Renal cortical epithelial cell (primary cell): Measurements from ENCODE around the gene ALG1. TPM values are rescaled to one million over a fixed set of nuclear protein-coding genes. Genes with fewer than 3 reads are reported as not detected.
"Not testable (repeated sequence)": the region's sequence is repeated elsewhere in the genome, so short reads cannot be mapped to it uniquely, and the experiment has no call there.

Source experiments
- DNase-seq: peaks from one replicate; pipeline ENCODE4 v3.0.0-alpha.2; 2011; ENCODE audit warnings: low read depth
- total RNA-seq: library from RNA; depleted of rRNA; stranded (reverse); fragments of >200 nt; gene quantifications from 2 replicates; pipeline ENCODE4 v1.2.3, GENCODE V29; 2014

ALG1 gene
- total RNA-seq, 1 donor from 2014 or later = 20.8 TPM

GRCh38 chr16:5098221-5099159, 26.8 kb downstream of the ALG1 start:
- DNase-seq = peak; percentile 41

DNA sequence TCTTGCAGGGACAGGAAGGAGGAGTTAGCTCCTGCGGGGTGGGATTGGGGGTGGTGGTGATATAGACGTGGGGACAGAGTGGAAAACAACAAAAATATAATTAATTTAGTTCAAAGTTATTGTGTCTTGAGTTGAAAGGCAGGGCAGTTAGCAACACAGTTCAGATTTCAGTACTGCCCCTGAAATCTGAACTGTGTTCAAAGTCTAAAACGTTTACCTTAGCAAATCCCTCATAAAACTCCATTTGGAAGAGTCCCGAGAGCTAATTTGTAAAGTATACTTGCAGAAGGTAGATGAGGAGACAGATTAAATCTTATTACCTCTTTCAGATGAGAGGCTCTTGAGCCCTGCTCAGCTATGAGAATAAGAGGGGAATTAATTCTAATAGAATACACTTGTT, 27.5 kb downstream of the ALG1 start:
- DNase-seq = not testable (repeated sequence)

DNA sequence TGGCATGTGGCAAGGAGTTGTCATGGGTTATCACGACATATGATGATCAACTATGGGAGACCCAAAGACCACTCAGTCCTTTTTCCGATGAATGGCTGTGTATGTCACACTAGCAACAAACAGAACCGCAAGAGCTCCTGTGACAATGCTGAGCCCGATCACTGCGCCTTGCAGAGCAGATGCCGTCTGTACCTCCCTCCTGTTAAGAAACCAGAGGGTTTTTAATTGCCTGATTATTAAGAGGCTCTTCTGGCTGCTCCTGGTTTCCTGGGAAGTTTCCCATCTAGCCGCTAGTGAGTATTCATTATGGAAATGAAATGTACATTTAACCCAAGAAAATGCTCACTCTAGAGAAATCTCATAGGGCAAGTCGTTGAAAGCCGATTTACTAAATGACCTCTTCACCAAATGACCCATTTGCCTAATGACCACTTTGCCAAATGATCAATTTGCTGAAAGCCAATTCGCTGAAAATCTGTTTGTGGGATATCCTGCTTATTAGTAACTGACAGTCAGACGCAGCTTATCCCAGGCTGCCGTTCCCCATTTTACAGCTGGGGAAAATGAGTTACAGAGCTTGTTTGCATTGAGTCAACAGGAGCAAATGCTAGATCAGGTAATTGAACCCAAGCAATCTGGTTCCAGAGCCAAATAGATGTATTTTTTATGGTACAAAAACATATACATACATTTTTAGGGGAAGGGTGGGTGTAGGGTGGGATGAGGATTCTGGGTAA, 31.8 kb downstream of the ALG1 start:
- DNase-seq = not testable (repeated sequence)

DNA sequence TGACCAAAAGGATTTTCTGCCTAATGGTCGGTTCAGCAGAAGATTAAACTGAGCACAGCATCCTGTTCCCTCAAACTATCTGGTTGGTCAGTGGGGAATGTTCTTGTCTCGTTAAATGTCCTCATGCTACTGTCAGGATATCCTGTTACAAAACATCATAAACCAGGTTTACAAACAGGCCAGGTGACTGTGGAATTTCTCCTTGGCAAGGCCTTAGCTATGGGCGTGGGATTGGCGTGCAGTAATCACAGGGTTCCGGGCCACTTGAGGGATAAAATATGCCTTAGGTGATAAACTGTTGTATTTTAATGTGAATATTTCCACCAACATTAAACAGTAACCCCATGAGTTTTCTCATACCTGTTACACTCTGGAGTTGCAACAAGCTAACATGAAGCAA, 33.4 kb downstream of the ALG1 start:
- peak; percentile 34 for DNase-seq

DNA sequence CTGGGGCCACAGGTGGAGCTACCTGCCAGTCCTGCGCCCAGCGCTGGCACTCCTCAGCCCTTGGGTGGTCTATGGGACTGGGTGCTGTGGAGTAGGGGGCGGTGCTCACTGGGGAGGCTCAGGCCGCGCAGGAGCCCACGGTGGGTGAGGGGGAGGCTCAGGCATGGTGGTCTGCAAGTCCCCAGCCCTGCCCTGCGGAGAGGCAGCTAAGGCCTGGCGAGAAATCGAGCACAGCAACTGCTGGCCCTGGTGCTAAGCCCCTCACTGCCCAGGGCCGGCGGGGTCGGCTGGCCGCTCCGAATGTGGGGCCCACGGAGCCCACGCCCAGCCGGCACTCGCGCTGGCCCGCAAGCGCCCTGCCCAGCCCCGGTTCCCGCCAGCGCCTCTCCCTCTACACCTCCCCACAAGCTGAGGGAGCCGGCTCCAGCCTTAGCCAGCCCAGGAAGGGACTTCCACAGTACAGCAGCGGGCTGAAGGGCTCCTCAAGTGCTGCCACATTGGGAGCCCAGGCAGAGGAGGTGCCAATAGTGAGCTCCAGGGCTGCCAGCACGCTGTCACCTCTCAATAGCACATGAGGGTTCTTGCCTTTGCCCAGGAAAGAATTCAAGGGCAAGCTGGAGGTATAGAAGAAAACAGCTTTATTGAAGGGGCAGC, 37.0 kb downstream of the ALG1 start:
- no peak for DNase-seq

DNA sequence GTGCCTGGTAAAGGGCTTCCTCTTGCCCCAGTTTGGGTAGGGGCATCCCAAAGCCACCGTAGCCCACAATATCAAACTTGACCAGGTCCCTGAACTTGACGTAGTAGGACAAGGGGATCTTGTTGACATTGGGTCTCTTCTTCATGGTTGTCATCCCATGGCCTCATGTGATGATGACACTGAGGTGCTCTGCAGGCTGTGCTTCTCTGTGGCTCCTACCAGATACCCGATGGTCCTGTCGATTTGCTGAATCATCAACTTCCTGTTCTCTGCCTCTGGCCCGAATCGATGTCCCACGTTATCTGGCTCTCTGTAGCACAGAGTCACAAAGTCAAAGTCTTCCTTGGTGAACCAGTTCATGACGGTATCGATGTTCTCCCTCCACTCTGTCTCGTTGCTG, 39.3 kb downstream of the ALG1 start:
- not testable (repeated sequence) for DNase-seq

- not testable (repeated sequence) for DNase-seq
Observed at GRCh38 chr16:5116780-5117295, 45.2 kb downstream of the ALG1 start.

GRCh38 chr16:5117300-5118087, 45.9 kb downstream of the ALG1 start:
- DNase-seq = not testable (repeated sequence)

DNA sequence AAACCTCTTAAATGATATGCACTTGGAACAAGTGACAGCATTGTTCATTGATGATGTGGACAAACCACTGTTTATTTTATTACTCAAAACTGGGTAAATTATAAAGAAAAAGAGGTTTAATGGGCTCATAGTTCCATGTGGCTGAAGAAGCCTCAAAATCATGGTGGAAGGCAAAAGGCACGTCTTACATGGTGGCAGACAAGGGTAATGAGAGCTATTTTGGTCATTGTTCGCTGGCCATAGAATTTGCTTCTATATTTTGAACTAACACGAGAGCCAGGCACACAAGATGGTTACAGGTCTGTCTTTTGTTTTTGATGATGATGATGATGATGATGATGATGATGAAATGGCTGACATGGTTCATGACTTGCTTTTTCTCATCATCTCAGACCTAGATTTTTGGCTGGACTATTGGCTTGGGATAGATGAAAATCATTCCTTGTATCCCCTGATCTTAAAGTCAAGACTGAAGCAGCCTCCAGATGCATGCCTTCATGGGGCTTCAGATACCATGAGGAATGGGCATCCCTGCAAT, 59.9 kb downstream of the ALG1 start:
- not testable (repeated sequence) for DNase-seq

DNA sequence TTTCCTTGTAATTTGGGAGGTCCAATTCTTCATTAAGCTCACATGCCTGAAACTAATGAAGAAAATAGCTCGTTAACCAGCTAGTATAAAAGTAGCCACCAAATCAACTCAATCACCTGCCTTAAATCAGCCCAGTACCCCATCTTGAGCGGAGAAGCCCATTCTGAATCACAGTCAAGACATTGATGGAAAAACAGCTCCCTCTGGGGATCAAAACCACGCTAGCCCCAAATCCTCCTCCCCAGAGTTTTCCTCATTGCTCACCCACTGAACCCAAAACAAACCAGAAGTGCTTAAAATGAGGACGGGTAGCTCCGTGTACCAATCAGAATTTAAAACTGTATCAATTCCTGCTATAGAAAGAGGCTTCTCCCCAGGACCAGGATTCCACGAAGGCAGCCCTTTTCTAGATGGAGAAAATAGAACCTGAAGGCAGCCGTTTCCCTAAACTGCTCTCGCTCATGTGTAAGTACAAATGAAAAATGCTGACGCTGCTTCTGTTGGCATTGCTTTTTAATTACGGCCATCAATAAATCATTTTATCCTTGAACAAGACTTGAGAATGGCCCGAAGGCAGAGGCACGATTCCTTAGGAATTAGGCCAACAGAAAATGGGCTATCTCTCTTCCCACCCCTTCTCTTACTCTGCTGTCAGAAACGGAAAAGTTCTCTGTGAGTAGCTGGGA, 61.4 kb downstream of the ALG1 start:
- not testable (repeated sequence) for DNase-seq

- DNase-seq = not testable (repeated sequence)
Observed at GRCh38 chr16:5134739-5135452, 63.3 kb downstream of the ALG1 start.

Other genes starting within 250 kb of the ALG1 start
- gene GLYR1, start 224.6 kb upstream of the ALG1 start, total RNA-seq = 57.1 and 106 TPM in 2 replicates
- 18.2 and 33.1 TPM in 2 replicates for gene UBN1, start 224.4 kb upstream of the ALG1 start, total RNA-seq
- 17.0 and 35.4 TPM in 2 replicates for gene PPL, start 134.7 kb upstream of the ALG1 start, total RNA-seq
- 0.10 TPM in 1 of 2 replicates, not detected in the other for gene SEC14L5, start 113.5 kb upstream of the ALG1 start, total RNA-seq
- 12.5 and 20.2 TPM in 2 replicates for gene NAGPA, start 37.9 kb upstream of the ALG1 start, total RNA-seq
- 0.15 TPM in 1 of 2 replicates, not detected in the other for gene C16orf89, start 5.9 kb upstream of the ALG1 start, total RNA-seq
- 12.3 and 13.9 TPM in 2 replicates for gene EEF2KMT, start 26.0 kb downstream of the ALG1 start, total RNA-seq